ENCODE measurements around the gene RPS6KA2. TPM values are rescaled to one million over a fixed set of nuclear protein-coding genes. Genes with fewer than 3 reads are reported as not detected.

RPS6KA2 gene
- total RNA-seq, 1 experiment from 2014 or later: 7.2 TPM

DNA sequence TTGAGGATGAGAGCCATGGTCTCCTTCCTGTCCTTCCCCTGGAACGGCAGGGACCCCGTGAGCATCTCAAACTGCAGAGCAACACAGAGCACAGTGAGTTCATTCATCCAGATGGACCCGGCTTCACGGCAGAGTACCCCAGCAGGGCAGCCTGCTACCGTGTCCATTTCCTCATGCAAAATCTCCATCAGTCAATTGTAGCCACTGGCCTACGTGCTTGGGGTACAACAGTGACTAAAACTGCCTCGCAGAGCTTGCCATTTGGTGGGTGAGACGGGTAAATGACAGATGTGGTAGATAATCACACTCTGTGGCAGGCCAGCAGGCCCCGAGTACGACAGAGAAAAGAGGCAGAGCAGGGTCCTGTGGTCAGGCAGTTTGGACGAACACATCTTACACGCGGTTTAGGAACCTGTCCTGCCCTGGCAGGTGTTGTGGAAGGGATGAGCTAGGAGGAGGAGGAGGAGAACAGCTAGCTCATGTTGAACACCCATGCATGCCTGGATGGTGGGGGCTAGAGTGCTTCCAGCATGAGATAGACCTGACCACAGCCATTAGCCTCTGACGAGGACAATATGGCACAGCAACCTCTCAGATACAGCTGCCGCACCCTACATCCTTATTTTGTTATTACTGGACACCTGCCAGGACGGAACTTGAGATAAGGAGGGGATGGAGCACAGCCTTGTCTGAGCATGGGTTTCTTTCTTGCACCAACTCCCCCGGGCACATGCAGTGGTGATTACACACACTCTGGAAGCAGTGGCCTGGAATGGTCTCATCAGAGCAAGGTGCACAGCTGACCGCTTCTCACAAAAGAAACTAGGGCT is 136.2 kb downstream of the RPS6KA2 start:
- Histone ChIP-seq H3K4me2 (ENCODE audit: low read depth, low read length, poor library complexity, severe bottlenecking) (no peak overlapping the region), H3K36me3 (ENCODE audit: insufficient read depth, low read length) (no peaks in the 10 kb centered on the region), H3K9ac (ENCODE audit: low read length) (no peak overlapping the region), H3K4me3 (ENCODE audit: low read length) (no peak overlapping the region), H3K4me1 (ENCODE audit: low read length) (peaks cover 8% of the 10 kb centered on the region), H3K9me3 (ENCODE audit: low read length) (no peaks in the 10 kb centered on the region), H3K27me3 (ENCODE audit: low read length) (no peaks in the 10 kb centered on the region), H3K79me2 (ENCODE audit: low read length) (no peaks in the 10 kb centered on the region), H3K9me2 (replicated peaks; ENCODE audit: insufficient read depth, low read length) (no peaks in the 10 kb centered on the region), H3K27ac (ENCODE audit: low read length) (no peak overlapping the region), H4K20me1 (ENCODE audit: insufficient read depth, low read depth, low read length) (no peaks in the 10 kb centered on the region), H2AFZ (ENCODE audit: low read length) (no peak overlapping the region)
- no peak for DNase-seq

- H3K27me3 ChIP-seq (ENCODE audit: low read length): no peaks in the 10 kb centered on the region
- H3K9me2 ChIP-seq (replicated peaks; ENCODE audit: insufficient read depth, low read length): no peaks in the 10 kb centered on the region
- H3K79me2 ChIP-seq (ENCODE audit: low read length): no peaks in the 10 kb centered on the region
- H3K9ac ChIP-seq (ENCODE audit: low read length): no peak overlapping the region
- H3K4me3 ChIP-seq (ENCODE audit: low read length): no peak overlapping the region
- no peak overlapping the region for H3K4me2 ChIP-seq (ENCODE audit: low read depth, low read length, poor library complexity, severe bottlenecking)
- H3K4me1 ChIP-seq (ENCODE audit: low read length): peaks cover 8% of the 10 kb centered on the region
- no peaks in the 10 kb centered on the region for H3K9me3 ChIP-seq (ENCODE audit: low read length)
- DNase-seq: no peak
- H4K20me1 ChIP-seq (ENCODE audit: insufficient read depth, low read depth, low read length): no peaks in the 10 kb centered on the region
- no peak overlapping the region for H3K27ac ChIP-seq (ENCODE audit: low read length)
- H3K36me3 ChIP-seq (ENCODE audit: insufficient read depth, low read length): no peaks in the 10 kb centered on the region
- no peak overlapping the region for H2AFZ ChIP-seq (ENCODE audit: low read length)
Measured at GRCh38 chr6:166489301-166490155, 137.5 kb downstream of the RPS6KA2 start.

- H3K9ac ChIP-seq (ENCODE audit: low read length): no peak overlapping the region
- H3K36me3 ChIP-seq (ENCODE audit: insufficient read depth, low read length): no peaks in the 10 kb centered on the region
- H2AFZ ChIP-seq (ENCODE audit: low read length): no peak overlapping the region
- peaks cover 8% of the 10 kb centered on the region for H3K4me1 ChIP-seq (ENCODE audit: low read length)
- no peak overlapping the region for H3K4me3 ChIP-seq (ENCODE audit: low read length)
- no peaks in the 10 kb centered on the region for H3K9me3 ChIP-seq (ENCODE audit: low read length)
- H3K79me2 ChIP-seq (ENCODE audit: low read length): no peaks in the 10 kb centered on the region
- no peaks in the 10 kb centered on the region for H3K27me3 ChIP-seq (ENCODE audit: low read length)
- H4K20me1 ChIP-seq (ENCODE audit: insufficient read depth, low read depth, low read length): no peaks in the 10 kb centered on the region
- DNase-seq: no peak
- H3K27ac ChIP-seq (ENCODE audit: low read length): no peak overlapping the region
- no peaks in the 10 kb centered on the region for H3K9me2 ChIP-seq (replicated peaks; ENCODE audit: insufficient read depth, low read length)
- no peak overlapping the region for H3K4me2 ChIP-seq (ENCODE audit: low read depth, low read length, poor library complexity, severe bottlenecking)
Measured at GRCh38 chr6:166488701-166489100, 138.3 kb downstream of the RPS6KA2 start.

DNA sequence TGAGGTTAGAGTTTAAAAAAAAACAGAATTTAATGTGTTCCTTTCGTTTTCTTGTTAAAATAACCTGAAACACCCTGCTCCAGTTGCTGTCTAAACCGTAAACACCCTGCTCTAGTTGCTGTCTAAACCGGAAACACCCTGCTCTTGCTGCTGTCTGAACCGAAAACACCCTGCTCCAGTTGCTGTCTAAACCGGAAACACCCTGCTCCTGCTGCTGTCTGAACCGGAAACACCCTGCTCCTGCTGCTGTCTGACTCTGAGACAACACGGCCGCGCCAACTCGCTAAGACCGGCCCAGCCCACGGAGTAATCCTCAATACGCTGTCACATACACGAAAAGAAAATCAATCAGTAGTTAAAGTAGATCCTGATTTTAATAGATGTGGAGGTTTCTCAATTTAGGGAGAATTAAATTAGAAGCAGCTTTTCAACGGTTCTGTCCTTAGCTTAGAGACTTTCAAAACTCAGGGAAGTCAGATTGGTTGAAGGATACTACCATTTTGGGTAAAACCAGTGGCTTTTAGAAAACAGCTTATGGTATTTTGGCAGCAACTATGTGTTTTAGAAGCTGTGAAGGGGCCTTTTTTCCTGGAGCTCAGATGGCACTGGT is 138.9 kb downstream of the RPS6KA2 start:
- H2AFZ ChIP-seq (ENCODE audit: low read length): peak overlapping the region; percentile 26; the same call in 1 of the 2 replicates
- no peaks in the 10 kb centered on the region for H3K9me2 ChIP-seq (replicated peaks; ENCODE audit: insufficient read depth, low read length)
- no peaks in the 10 kb centered on the region for H3K79me2 ChIP-seq (ENCODE audit: low read length)
- peak overlapping the region; percentile 1 for H3K4me2 ChIP-seq (ENCODE audit: low read depth, low read length, poor library complexity, severe bottlenecking)
- no peaks in the 10 kb centered on the region for H3K27me3 ChIP-seq (ENCODE audit: low read length)
- H3K4me1 ChIP-seq (ENCODE audit: low read length): peaks cover 8% of the 10 kb centered on the region
- no peaks in the 10 kb centered on the region for H4K20me1 ChIP-seq (ENCODE audit: insufficient read depth, low read depth, low read length)
- no peaks in the 10 kb centered on the region for H3K36me3 ChIP-seq (ENCODE audit: insufficient read depth, low read length)
- no peaks in the 10 kb centered on the region for H3K9me3 ChIP-seq (ENCODE audit: low read length)
- no peak overlapping the region for H3K27ac ChIP-seq (ENCODE audit: low read length)
- H3K4me3 ChIP-seq (ENCODE audit: low read length): no peak overlapping the region
- DNase-seq: no peak
- H3K9ac ChIP-seq (ENCODE audit: low read length): no peak overlapping the region

- no peaks in the 10 kb centered on the region for H3K79me2 ChIP-seq (ENCODE audit: low read length)
- no peak overlapping the region for H3K4me2 ChIP-seq (ENCODE audit: low read depth, low read length, poor library complexity, severe bottlenecking)
- H3K9me2 ChIP-seq (replicated peaks; ENCODE audit: insufficient read depth, low read length): no peaks in the 10 kb centered on the region
- no peak overlapping the region for H2AFZ ChIP-seq (ENCODE audit: low read length)
- H3K36me3 ChIP-seq (ENCODE audit: insufficient read depth, low read length): no peaks in the 10 kb centered on the region
- H3K9me3 ChIP-seq (ENCODE audit: low read length): no peaks in the 10 kb centered on the region
- no peaks in the 10 kb centered on the region for H4K20me1 ChIP-seq (ENCODE audit: insufficient read depth, low read depth, low read length)
- no peak overlapping the region for H3K4me3 ChIP-seq (ENCODE audit: low read length)
- no peaks in the 10 kb centered on the region for H3K27me3 ChIP-seq (ENCODE audit: low read length)
- H3K4me1 ChIP-seq (ENCODE audit: low read length): peaks cover 8% of the 10 kb centered on the region
- no peak for DNase-seq
- no peak overlapping the region for H3K9ac ChIP-seq (ENCODE audit: low read length)
- H3K27ac ChIP-seq (ENCODE audit: low read length): no peak overlapping the region
Measured at GRCh38 chr6:166487148-166487547, 139.9 kb downstream of the RPS6KA2 start.

- H3K9ac ChIP-seq (ENCODE audit: low read length): no peak overlapping the region
- no peak overlapping the region for H3K4me2 ChIP-seq (ENCODE audit: low read depth, low read length, poor library complexity, severe bottlenecking)
- no peaks in the 10 kb centered on the region for H3K79me2 ChIP-seq (ENCODE audit: low read length)
- peaks cover 8% of the 10 kb centered on the region for H3K4me1 ChIP-seq (ENCODE audit: low read length)
- no peaks in the 10 kb centered on the region for H3K9me2 ChIP-seq (replicated peaks; ENCODE audit: insufficient read depth, low read length)
- H3K9me3 ChIP-seq (ENCODE audit: low read length): no peaks in the 10 kb centered on the region
- no peaks in the 10 kb centered on the region for H3K27me3 ChIP-seq (ENCODE audit: low read length)
- no peak overlapping the region for H3K4me3 ChIP-seq (ENCODE audit: low read length)
- DNase-seq: no peak
- H2AFZ ChIP-seq (ENCODE audit: low read length): no peak overlapping the region
- H4K20me1 ChIP-seq (ENCODE audit: insufficient read depth, low read depth, low read length): no peaks in the 10 kb centered on the region
- H3K27ac ChIP-seq (ENCODE audit: low read length): no peak overlapping the region
- no peaks in the 10 kb centered on the region for H3K36me3 ChIP-seq (ENCODE audit: insufficient read depth, low read length)
Measured at GRCh38 chr6:166486536-166486880, 140.5 kb downstream of the RPS6KA2 start.

GRCh38 chr6:166485651-166486535 is 141.2 kb downstream of the RPS6KA2 start:
- no peak overlapping the region for H3K4me3 ChIP-seq (ENCODE audit: low read length)
- H3K9ac ChIP-seq (ENCODE audit: low read length): no peak overlapping the region
- no peak overlapping the region for H3K4me2 ChIP-seq (ENCODE audit: low read depth, low read length, poor library complexity, severe bottlenecking)
- no peak overlapping the region for H2AFZ ChIP-seq (ENCODE audit: low read length)
- H3K79me2 ChIP-seq (ENCODE audit: low read length): no peaks in the 10 kb centered on the region
- no peak overlapping the region for H3K27ac ChIP-seq (ENCODE audit: low read length)
- H3K4me1 ChIP-seq (ENCODE audit: low read length): peaks cover 8% of the 10 kb centered on the region
- H4K20me1 ChIP-seq (ENCODE audit: insufficient read depth, low read depth, low read length): no peaks in the 10 kb centered on the region
- H3K27me3 ChIP-seq (ENCODE audit: low read length): no peaks in the 10 kb centered on the region
- H3K36me3 ChIP-seq (ENCODE audit: insufficient read depth, low read length): no peaks in the 10 kb centered on the region
- no peaks in the 10 kb centered on the region for H3K9me2 ChIP-seq (replicated peaks; ENCODE audit: insufficient read depth, low read length)
- no peaks in the 10 kb centered on the region for H3K9me3 ChIP-seq (ENCODE audit: low read length)
- peak; percentile 70 for DNase-seq
